GM19468 (cell line): ENCODE measurements around the gene FAM20C.

Source experiments
- ATAC-seq: cut with Tn5 transposase; IDR thresholded peaks from one replicate; pipeline ENCODE4 v1.9.1; 2021; ENCODE audit warnings: mild to moderate bottlenecking, moderate library complexity, moderate number of reproducible peaks; ENCODE audit not compliant: unreplicated experiment; ENCODE audit errors: extremely low read depth

Gene FAM20C

GRCh38 chr7:307970-308369 lies 115.6 kb downstream of the FAM20C start:
- ATAC-seq, result no peak

- ATAC-seq, result no peak
Observed at GRCh38 chr7:309586-310228, 117.3 kb downstream of the FAM20C start.
